Activated T-helper 1 cell treated with Interleukin-2 at 50 U/mL for 16 hours (primary cell): ENCODE data around the gene PRRT1.
A peak's percentile ranks its signal among the peaks of the same experiment; 100 is the strongest.

Experiments used
- DNase-seq: peaks from one replicate; pipeline ENCODE4 v3.0.0-alpha.2; 2020; ENCODE audit warnings: low read depth

Gene PRRT1

GRCh38 chr6:32174416-32174815 lies 22.7 kb upstream of the PRRT1 start:
- DNase-seq: no peak

GRCh38 chr6:32173051-32173727 lies 21.4 kb upstream of the PRRT1 start:
- no peak for DNase-seq

- DNase-seq: no peak
These were observed 19.5 kb upstream of the PRRT1 start for GRCh38 chr6:32171234-32171633.

- no peak for DNase-seq
These were observed 18.6 kb upstream of the PRRT1 start for GRCh38 chr6:32170294-32170693.

- no peak for DNase-seq
These were observed 17.3 kb upstream of the PRRT1 start for GRCh38 chr6:32168807-32169591.

- DNase-seq: no peak
These were observed 16.6 kb upstream of the PRRT1 start for GRCh38 chr6:32168350-32168749.

- DNase-seq: no peak
These were observed 16.1 kb upstream of the PRRT1 start for GRCh38 chr6:32167761-32168262.

- no peak for DNase-seq
These were observed 15.5 kb upstream of the PRRT1 start for GRCh38 chr6:32167154-32167760.

GRCh38 chr6:32166411-32167061 lies 14.8 kb upstream of the PRRT1 start:
- DNase-seq: no peak

- DNase-seq: no peak
These were observed 12.6 kb upstream of the PRRT1 start, which contains the start of gene EGFL8 for GRCh38 chr6:32164295-32164694. TSS of gene EGFL8 (plus strand) at chr6:32164595. CDS start at chr6:32166166, 1,571 bp downstream.

GRCh38 chr6:32163559-32164258 lies 12.0 kb upstream of the PRRT1 start:
- DNase-seq: no peak

GRCh38 chr6:32158052-32158451 lies 6.3 kb upstream of the PRRT1 start:
- DNase-seq: no peak

GRCh38 chr6:32156891-32157290 lies 5.2 kb upstream of the PRRT1 start:
- DNase-seq: no peak

- peak; percentile 44 for DNase-seq
These were observed 2.9 kb upstream of the PRRT1 start for GRCh38 chr6:32154514-32155161.

- peak; percentile 48 for DNase-seq
These were observed 2.1 kb upstream of the PRRT1 start, which contains the start of gene PPT2 for GRCh38 chr6:32153564-32154513. TSS of gene PPT2 (plus strand) at chr6:32154141. CDS start at chr6:32154595, 454 bp downstream.

- no peak for DNase-seq
These were observed 1.2 kb upstream of the PRRT1 start for GRCh38 chr6:32152769-32153563.

- no peak for DNase-seq
These were observed 417 bp downstream of the PRRT1 start for GRCh38 chr6:32151181-32151862.
